Fibroblast of the aortic adventitia (primary cell): Measurements from ENCODE around the gene RPL12. TPM values are rescaled to one million over a fixed set of nuclear protein-coding genes. Genes with fewer than 3 reads are reported as not detected.

Source experiments
- DNase-seq: peaks from one replicate; pipeline ENCODE4 v3.0.0-alpha.2; 2010; ENCODE audit warnings: low read depth
- H3K4me3 ChIP-seq: 2 replicates; pipeline ENCODE4 v1.5.1; 2011; ENCODE audit warnings: low read depth, mild to moderate bottlenecking, control low read depth, low read length, moderate library complexity
- total RNA-seq: library from RNA; depleted of rRNA; stranded (reverse); fragments of >200 nt; gene quantifications from 2 replicates; pipeline ENCODE4 v1.2.3, GENCODE V29; 2012; ENCODE audit warnings: low replicate concordance
- TF ChIP-seq, protein P1 (sequence below): IDR thresholded peaks from 2 replicates; pipeline ENCODE4 v1.5.1; 2011; ENCODE audit warnings: mild to moderate bottlenecking, low read length, control low read depth, inconsistent platforms; ENCODE audit not compliant: insufficient read depth

The RPL12 gene
- total RNA-seq, 1 donor, result 2,619 TPM

DNA sequence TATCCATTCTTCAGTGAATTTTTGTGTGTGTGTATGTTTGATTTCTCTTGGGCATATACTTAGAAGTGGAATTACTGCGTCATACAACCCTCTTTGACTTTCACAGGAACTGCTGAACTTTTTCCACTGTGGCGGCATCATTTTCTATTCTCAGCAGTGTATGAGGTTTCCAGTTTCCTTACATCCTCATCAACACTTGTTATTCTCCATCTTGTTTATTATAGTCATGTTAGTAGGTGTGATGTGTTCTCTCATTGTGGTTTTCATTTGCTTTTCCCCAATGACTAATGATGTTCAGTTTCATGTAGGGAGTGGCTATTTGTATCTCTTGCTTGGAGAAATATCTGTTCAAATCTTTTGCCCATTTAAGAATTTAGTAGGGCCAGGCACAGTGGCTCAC is 24.4 kb downstream of the RPL12 start:
- no peak for DNase-seq
- TF ChIP-seq, protein P1, sequence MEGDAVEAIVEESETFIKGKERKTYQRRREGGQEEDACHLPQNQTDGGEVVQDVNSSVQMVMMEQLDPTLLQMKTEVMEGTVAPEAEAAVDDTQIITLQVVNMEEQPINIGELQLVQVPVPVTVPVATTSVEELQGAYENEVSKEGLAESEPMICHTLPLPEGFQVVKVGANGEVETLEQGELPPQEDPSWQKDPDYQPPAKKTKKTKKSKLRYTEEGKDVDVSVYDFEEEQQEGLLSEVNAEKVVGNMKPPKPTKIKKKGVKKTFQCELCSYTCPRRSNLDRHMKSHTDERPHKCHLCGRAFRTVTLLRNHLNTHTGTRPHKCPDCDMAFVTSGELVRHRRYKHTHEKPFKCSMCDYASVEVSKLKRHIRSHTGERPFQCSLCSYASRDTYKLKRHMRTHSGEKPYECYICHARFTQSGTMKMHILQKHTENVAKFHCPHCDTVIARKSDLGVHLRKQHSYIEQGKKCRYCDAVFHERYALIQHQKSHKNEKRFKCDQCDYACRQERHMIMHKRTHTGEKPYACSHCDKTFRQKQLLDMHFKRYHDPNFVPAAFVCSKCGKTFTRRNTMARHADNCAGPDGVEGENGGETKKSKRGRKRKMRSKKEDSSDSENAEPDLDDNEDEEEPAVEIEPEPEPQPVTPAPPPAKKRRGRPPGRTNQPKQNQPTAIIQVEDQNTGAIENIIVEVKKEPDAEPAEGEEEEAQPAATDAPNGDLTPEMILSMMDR, result no peak
- no peak overlapping the region for H3K4me3 ChIP-seq

GRCh38 chr9:127424676-127424999 is 26.6 kb downstream of the RPL12 start:
- TF ChIP-seq, protein P1, result no peak
- H3K4me3 ChIP-seq, result peak overlapping the region; percentile 92
- DNase-seq, result no peak

DNA sequence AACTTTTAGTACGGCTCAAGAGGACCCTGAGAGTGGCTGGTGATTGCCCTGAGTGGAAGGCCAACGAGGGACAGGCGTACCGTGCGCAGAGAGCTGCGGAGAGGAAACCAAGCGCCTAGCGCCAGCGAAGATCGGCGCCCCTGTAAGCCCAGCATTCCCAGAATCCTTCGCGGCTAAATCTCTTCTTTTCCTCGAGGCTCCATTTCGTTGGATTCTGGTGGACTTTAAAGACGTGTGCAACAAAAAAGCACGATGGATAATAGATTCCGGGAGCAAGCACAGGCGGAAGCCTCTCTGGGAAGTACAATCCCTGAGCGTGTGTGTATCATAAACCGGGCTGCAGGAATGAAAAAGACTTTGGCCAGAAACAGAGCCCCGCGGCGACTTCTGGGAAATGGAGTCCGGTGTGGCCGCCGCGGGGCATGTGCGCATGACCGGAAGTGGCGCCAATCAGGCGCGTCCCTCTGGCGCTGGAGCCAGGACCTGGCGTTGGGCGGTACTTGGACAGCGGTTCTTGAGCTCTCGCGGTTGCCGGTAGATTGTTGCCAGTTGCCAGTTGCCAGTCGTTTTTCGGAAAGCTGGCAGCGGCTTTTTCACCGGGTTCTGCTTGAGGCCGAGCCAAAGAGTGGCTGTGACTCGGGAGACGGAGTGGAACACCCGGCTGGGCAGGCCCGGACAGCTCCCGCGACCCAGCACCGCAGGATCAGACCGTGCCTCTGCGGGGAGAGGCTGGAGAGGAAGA is 27.1 kb downstream of the RPL12 start, which contains the start of gene ZNF79:
Gene ZNF79, plus strand, starts transcription at position 449 of the 742 bp plus-strand sequence. CDS start 406 bp downstream, outside the sequence.
- H3K4me3 ChIP-seq, result peak within 1 kb of the TSS; percentile 92
- DNase-seq, result peak; percentile 91
- TF ChIP-seq, protein P1, result no peak

GRCh38 chr9:127423476-127423933 is 27.7 kb downstream of the RPL12 start:
- H3K4me3 ChIP-seq, result peak overlapping the region; percentile 92
- TF ChIP-seq, protein P1, result no peak
- DNase-seq, result no peak

- H3K4me3 ChIP-seq, result peak overlapping the region; percentile 92
- DNase-seq, result no peak
- TF ChIP-seq, protein P1, result no peak
Measured at GRCh38 chr9:127422787-127423186, 28.4 kb downstream of the RPL12 start.

- no peak for DNase-seq
- TF ChIP-seq, protein P1, result no peak
- H3K4me3 ChIP-seq, result peak overlapping the region; percentile 92
Measured at GRCh38 chr9:127422133-127422782, 28.9 kb downstream of the RPL12 start.
